GM23338 (cell line): Measurements from ENCODE around the gene NDUFAF5. TPM values are rescaled to one million over a fixed set of nuclear protein-coding genes. Genes with fewer than 3 reads are reported as not detected.

ENCODE experiments used
- ATAC-seq: fragments of 200-7000 bp; cut with Tn5 transposase; 3 replicates; pipeline ENCODE4 v1.9.1; 2020
- DNase-seq: peaks from one replicate; pipeline ENCODE4 v3.0.0-alpha.2; 2015; ENCODE audit warnings: low spot score
- H2AFZ ChIP-seq: fragments of 200-600 bp; sonication (generic); 2 replicates; pipeline ENCODE4 v1.8.0; 2016; ENCODE audit warnings: antibody characterized with exemption, mild to moderate bottlenecking, moderate library complexity
- H3F3A ChIP-seq: fragments of 200-600 bp; sonication (generic); replicated peaks from 2 replicates; pipeline ENCODE4 v1.8.0; 2017; ENCODE audit warnings: antibody characterized with exemption, mixed run types, low read depth
- H3K27ac ChIP-seq: fragments of 200-600 bp; sonication (generic); 2 replicates; pipeline ENCODE4 v1.6.1; 2016; ENCODE audit warnings: low read depth
- H3K27me3 ChIP-seq: fragments of 200-600 bp; sonication (generic); 2 replicates; pipeline ENCODE4 v1.8.0; 2016; ENCODE audit warnings: mild to moderate bottlenecking, mixed run types, moderate library complexity; ENCODE audit not compliant: insufficient read depth
- H3K36me3 ChIP-seq: fragments of 200-600 bp; sonication (generic); 2 replicates; pipeline ENCODE4 v1.8.0; 2016; ENCODE audit warnings: mild to moderate bottlenecking; ENCODE audit not compliant: insufficient read depth
- H3K4me1 ChIP-seq: fragments of 200-600 bp; sonication (generic); 2 replicates; pipeline ENCODE4 v1.8.0; 2016; ENCODE audit warnings: mild to moderate bottlenecking, moderate library complexity; ENCODE audit not compliant: insufficient read depth
- H3K4me2 ChIP-seq: fragments of 200-600 bp; sonication (generic); 2 replicates; pipeline ENCODE4 v1.7.1; 2017; ENCODE audit warnings: mixed run types
- H3K4me3 ChIP-seq: fragments of 200-600 bp; sonication (generic); 2 replicates; pipeline ENCODE4 v1.6.1; 2016; ENCODE audit warnings: mixed run types
- H3K79me2 ChIP-seq: fragments of 200-600 bp; sonication (generic); replicated peaks from 2 replicates; pipeline ENCODE4 v1.8.0; 2017; ENCODE audit warnings: mild to moderate bottlenecking; ENCODE audit not compliant: insufficient read depth
- H3K9me2 ChIP-seq: fragments of 200-600 bp; sonication (generic); 2 replicates; pipeline ENCODE4 v1.8.0; 2017; ENCODE audit not compliant: insufficient read depth
- H4K20me1 ChIP-seq: fragments of 200-600 bp; sonication (generic); replicated peaks from 2 replicates; pipeline ENCODE4 v1.8.0; 2017; ENCODE audit warnings: mild to moderate bottlenecking; ENCODE audit not compliant: insufficient read depth
- H3K27ac Mint-ChIP-seq: 2 replicates; pipeline ENCODE4 v1.8.0; 2020; ENCODE audit warnings: inconsistent platforms, mild to moderate bottlenecking, moderate library complexity, mixed read lengths
- H3K27me3 Mint-ChIP-seq: 3 replicates; pipeline ENCODE4 v1.8.0; 2022; ENCODE audit warnings: low read depth, mild to moderate bottlenecking, moderate library complexity, mixed read lengths, inconsistent platforms; ENCODE audit not compliant: insufficient read depth, poor library complexity
- H3K36me3 Mint-ChIP-seq: 3 replicates; pipeline ENCODE4 v1.8.0; 2021; ENCODE audit warnings: low read depth, mild to moderate bottlenecking, inconsistent platforms, moderate library complexity, mixed read lengths
- H3K4me1 Mint-ChIP-seq: 3 replicates; pipeline ENCODE4 v1.8.0; 2020; ENCODE audit warnings: mild to moderate bottlenecking, inconsistent platforms, mixed read lengths
- H3K4me3 Mint-ChIP-seq: 3 replicates; pipeline ENCODE4 v1.8.0; 2021; ENCODE audit warnings: moderate library complexity, mild to moderate bottlenecking, inconsistent platforms, mixed read lengths
- H3K9me3 Mint-ChIP-seq: 3 replicates; pipeline ENCODE4 v1.8.0; 2020; ENCODE audit warnings: moderate library complexity, mild to moderate bottlenecking, inconsistent platforms, mixed read lengths
- EZH2phosphoT487 ChIP-seq: fragments of 200-600 bp; sonication (generic); IDR thresholded peaks from one replicate; pipeline ENCODE4 v1.8.1; 2018; ENCODE audit warnings: antibody characterized with exemption; ENCODE audit not compliant: unreplicated experiment
- JUNB ChIP-seq: IDR thresholded peaks from one replicate; pipeline ENCODE4 v1.6.1; 2016; ENCODE audit warnings: antibody characterized with exemption; ENCODE audit not compliant: unreplicated experiment
- NANOG ChIP-seq: IDR thresholded peaks from 2 replicates; pipeline ENCODE4 v1.6.1; 2016; ENCODE audit warnings: antibody characterized with exemption, borderline replicate concordance
- POLR2AphosphoS5 ChIP-seq: IDR thresholded peaks from 2 replicates; pipeline ENCODE4 v1.6.1; 2016; ENCODE audit warnings: antibody characterized with exemption, low read depth
- STAT1 ChIP-seq: IDR thresholded peaks from one replicate; pipeline ENCODE4 v1.6.1; 2016; ENCODE audit warnings: antibody characterized with exemption; ENCODE audit not compliant: unreplicated experiment
- ZNF114 ChIP-seq: fragments of 250-450 bp; sonication (Bioruptor Pico); IDR thresholded peaks from 2 replicates; pipeline ENCODE4 v1.5.0; 2020; ENCODE audit warnings: mild to moderate bottlenecking, moderate library complexity
- ZNF331 ChIP-seq: fragments of 250-450 bp; sonication (Bioruptor Pico); IDR thresholded peaks from 2 replicates; pipeline ENCODE4 v1.5.0; 2020; ENCODE audit warnings: low read depth, mild to moderate bottlenecking, moderate library complexity
- polyA plus RNA-seq: library from polyadenylated mRNA; unstranded; fragments of >200 nt; fragmentation: Nextera tagmentation; extraction: Ambion mirVana; gene quantifications from 2 replicates; pipeline ENCODE4 v1.2.1, GENCODE V29; 2016
- total RNA-seq: library from RNA; depleted of rRNA; stranded (reverse); fragments of >200 nt; shearing (Covaris generic); gene quantifications from 2 replicates; pipeline ENCODE4 v1.2.3, GENCODE V29; 2014
- TF ChIP-seq, protein P1 (sequence below): fragments of 250-450 bp; sonication (Bioruptor Pico); IDR thresholded peaks from 2 replicates; pipeline ENCODE4 v1.5.0; 2020; ENCODE audit warnings: mild to moderate bottlenecking, moderate library complexity
- TF ChIP-seq, protein P2 (sequence below): IDR thresholded peaks from one replicate; pipeline ENCODE4 v1.6.1; 2018; ENCODE audit warnings: antibody characterized with exemption; ENCODE audit not compliant: unreplicated experiment
- TF ChIP-seq, protein P3 (sequence below): IDR thresholded peaks from 2 replicates; pipeline ENCODE4 v1.6.1; 2016; ENCODE audit warnings: antibody characterized with exemption

NDUFAF5 gene
- total and polyA plus RNA-seq, 2 experiments from 2014 or later: 18.0 to 33.0 TPM

DNA sequence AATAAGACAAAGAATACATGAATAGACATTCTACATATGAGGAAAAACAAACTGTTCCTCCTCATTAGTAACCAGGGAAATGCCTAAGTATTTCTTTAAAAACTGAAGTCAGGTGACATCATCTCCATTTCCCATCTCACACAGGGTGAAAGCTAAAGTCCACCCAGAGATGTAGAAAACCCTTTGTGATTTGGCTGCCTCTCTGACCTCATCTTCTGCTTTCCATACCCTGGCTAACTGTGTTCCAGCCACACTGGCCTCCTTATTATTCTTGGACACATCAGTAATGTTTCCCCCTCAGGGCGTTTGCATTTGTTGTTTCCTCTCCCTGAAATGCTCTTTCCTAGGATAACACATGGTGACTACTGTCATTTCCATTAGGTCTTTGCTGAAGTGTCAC, 40.5 kb upstream of the NDUFAF5 start:
- Histone ChIP-seq H3K79me2 (peaks cover 21% of the 10 kb centered on the region), H3K27me3 (no peaks in the 10 kb centered on the region), H3K4me3 (no peak overlapping the region), H3K27ac (no peak overlapping the region), H3K4me2 (no peak overlapping the region), H4K20me1 (peaks cover 11% of the 10 kb centered on the region), H3K9me2 (no peaks in the 10 kb centered on the region), H3K4me1 (no peaks in the 10 kb centered on the region), H3F3A (no peaks in the 10 kb centered on the region), H2AFZ (no peak overlapping the region), H3K36me3 (peaks cover 25% of the 10 kb centered on the region)
- no peak for TF ChIP-seq NANOG
- no peak for TF ChIP-seq JUNB
- TF ChIP-seq, protein P1, sequence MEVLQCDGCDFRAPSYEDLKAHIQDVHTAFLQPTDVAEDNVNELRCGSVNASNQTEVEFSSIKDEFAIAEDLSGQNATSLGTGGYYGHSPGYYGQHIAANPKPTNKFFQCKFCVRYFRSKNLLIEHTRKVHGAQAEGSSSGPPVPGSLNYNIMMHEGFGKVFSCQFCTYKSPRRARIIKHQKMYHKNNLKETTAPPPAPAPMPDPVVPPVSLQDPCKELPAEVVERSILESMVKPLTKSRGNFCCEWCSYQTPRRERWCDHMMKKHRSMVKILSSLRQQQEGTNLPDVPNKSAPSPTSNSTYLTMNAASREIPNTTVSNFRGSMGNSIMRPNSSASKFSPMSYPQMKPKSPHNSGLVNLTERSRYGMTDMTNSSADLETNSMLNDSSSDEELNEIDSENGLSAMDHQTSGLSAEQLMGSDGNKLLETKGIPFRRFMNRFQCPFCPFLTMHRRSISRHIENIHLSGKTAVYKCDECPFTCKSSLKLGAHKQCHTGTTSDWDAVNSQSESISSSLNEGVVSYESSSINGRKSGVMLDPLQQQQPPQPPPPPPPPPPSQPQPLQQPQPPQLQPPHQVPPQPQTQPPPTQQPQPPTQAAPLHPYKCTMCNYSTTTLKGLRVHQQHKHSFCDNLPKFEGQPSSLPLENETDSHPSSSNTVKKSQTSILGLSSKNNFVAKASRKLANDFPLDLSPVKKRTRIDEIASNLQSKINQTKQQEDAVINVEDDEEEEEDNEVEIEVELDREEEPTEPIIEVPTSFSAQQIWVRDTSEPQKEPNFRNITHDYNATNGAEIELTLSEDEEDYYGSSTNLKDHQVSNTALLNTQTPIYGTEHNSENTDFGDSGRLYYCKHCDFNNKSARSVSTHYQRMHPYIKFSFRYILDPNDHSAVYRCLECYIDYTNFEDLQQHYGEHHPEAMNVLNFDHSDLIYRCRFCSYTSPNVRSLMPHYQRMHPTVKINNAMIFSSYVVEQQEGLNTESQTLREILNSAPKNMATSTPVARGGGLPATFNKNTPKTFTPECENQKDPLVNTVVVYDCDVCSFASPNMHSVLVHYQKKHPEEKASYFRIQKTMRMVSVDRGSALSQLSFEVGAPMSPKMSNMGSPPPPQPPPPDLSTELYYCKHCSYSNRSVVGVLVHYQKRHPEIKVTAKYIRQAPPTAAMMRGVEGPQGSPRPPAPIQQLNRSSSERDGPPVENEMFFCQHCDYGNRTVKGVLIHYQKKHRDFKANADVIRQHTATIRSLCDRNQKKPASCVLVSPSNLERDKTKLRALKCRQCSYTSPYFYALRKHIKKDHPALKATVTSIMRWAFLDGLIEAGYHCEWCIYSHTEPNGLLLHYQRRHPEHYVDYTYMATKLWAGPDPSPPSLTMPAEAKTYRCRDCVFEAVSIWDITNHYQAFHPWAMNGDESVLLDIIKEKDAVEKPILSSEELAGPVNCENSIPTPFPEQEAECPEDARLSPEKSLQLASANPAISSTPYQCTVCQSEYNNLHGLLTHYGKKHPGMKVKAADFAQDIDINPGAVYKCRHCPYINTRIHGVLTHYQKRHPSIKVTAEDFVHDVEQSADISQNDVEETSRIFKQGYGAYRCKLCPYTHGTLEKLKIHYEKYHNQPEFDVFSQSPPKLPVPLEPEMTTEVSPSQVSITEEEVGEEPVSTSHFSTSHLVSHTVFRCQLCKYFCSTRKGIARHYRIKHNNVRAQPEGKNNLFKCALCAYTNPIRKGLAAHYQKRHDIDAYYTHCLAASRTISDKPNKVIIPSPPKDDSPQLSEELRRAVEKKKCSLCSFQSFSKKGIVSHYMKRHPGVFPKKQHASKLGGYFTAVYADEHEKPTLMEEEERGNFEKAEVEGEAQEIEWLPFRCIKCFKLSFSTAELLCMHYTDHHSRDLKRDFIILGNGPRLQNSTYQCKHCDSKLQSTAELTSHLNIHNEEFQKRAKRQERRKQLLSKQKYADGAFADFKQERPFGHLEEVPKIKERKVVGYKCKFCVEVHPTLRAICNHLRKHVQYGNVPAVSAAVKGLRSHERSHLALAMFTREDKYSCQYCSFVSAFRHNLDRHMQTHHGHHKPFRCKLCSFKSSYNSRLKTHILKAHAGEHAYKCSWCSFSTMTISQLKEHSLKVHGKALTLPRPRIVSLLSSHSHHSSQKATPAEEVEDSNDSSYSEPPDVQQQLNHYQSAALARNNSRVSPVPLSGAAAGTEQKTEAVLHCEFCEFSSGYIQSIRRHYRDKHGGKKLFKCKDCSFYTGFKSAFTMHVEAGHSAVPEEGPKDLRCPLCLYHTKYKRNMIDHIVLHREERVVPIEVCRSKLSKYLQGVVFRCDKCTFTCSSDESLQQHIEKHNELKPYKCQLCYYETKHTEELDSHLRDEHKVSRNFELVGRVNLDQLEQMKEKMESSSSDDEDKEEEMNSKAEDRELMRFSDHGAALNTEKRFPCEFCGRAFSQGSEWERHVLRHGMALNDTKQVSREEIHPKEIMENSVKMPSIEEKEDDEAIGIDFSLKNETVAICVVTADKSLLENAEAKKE (CRISPR knock-in tag): no peak
- TF ChIP-seq EZH2phosphoT487: no peak
- no peak for TF ChIP-seq POLR2AphosphoS5
- TF ChIP-seq ZNF331 (CRISPR knock-in tag): no peak
- no peak for TF ChIP-seq ZNF114 (CRISPR knock-in tag)
- TF ChIP-seq, protein P2, sequence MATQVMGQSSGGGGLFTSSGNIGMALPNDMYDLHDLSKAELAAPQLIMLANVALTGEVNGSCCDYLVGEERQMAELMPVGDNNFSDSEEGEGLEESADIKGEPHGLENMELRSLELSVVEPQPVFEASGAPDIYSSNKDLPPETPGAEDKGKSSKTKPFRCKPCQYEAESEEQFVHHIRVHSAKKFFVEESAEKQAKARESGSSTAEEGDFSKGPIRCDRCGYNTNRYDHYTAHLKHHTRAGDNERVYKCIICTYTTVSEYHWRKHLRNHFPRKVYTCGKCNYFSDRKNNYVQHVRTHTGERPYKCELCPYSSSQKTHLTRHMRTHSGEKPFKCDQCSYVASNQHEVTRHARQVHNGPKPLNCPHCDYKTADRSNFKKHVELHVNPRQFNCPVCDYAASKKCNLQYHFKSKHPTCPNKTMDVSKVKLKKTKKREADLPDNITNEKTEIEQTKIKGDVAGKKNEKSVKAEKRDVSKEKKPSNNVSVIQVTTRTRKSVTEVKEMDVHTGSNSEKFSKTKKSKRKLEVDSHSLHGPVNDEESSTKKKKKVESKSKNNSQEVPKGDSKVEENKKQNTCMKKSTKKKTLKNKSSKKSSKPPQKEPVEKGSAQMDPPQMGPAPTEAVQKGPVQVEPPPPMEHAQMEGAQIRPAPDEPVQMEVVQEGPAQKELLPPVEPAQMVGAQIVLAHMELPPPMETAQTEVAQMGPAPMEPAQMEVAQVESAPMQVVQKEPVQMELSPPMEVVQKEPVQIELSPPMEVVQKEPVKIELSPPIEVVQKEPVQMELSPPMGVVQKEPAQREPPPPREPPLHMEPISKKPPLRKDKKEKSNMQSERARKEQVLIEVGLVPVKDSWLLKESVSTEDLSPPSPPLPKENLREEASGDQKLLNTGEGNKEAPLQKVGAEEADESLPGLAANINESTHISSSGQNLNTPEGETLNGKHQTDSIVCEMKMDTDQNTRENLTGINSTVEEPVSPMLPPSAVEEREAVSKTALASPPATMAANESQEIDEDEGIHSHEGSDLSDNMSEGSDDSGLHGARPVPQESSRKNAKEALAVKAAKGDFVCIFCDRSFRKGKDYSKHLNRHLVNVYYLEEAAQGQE: no peak
- TF ChIP-seq, protein P3, sequence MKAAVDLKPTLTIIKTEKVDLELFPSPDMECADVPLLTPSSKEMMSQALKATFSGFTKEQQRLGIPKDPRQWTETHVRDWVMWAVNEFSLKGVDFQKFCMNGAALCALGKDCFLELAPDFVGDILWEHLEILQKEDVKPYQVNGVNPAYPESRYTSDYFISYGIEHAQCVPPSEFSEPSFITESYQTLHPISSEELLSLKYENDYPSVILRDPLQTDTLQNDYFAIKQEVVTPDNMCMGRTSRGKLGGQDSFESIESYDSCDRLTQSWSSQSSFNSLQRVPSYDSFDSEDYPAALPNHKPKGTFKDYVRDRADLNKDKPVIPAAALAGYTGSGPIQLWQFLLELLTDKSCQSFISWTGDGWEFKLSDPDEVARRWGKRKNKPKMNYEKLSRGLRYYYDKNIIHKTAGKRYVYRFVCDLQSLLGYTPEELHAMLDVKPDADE: no peak
- no peak for TF ChIP-seq STAT1
- Mint-ChIP-seq H3K27ac (no peak overlapping the region), H3K4me1 (no peaks in the 10 kb centered on the region), H3K4me3 (no peak overlapping the region), H3K9me3 (peaks cover 20% of the 10 kb centered on the region), H3K27me3 (no peaks in the 10 kb centered on the region), H3K36me3 (peaks cover 49% of the 10 kb centered on the region)
- DNase-seq (no peak), ATAC-seq (no peak)
